GM18499 (cell line): Measurements from ENCODE around the gene MEGF6.

Experiments
- ATAC-seq: cut with Tn5 transposase; IDR thresholded peaks from one replicate; pipeline ENCODE4 v1.9.1; 2021; ENCODE audit warnings: moderate number of reproducible peaks; ENCODE audit not compliant: insufficient read depth, unreplicated experiment

MEGF6 gene, protein sequence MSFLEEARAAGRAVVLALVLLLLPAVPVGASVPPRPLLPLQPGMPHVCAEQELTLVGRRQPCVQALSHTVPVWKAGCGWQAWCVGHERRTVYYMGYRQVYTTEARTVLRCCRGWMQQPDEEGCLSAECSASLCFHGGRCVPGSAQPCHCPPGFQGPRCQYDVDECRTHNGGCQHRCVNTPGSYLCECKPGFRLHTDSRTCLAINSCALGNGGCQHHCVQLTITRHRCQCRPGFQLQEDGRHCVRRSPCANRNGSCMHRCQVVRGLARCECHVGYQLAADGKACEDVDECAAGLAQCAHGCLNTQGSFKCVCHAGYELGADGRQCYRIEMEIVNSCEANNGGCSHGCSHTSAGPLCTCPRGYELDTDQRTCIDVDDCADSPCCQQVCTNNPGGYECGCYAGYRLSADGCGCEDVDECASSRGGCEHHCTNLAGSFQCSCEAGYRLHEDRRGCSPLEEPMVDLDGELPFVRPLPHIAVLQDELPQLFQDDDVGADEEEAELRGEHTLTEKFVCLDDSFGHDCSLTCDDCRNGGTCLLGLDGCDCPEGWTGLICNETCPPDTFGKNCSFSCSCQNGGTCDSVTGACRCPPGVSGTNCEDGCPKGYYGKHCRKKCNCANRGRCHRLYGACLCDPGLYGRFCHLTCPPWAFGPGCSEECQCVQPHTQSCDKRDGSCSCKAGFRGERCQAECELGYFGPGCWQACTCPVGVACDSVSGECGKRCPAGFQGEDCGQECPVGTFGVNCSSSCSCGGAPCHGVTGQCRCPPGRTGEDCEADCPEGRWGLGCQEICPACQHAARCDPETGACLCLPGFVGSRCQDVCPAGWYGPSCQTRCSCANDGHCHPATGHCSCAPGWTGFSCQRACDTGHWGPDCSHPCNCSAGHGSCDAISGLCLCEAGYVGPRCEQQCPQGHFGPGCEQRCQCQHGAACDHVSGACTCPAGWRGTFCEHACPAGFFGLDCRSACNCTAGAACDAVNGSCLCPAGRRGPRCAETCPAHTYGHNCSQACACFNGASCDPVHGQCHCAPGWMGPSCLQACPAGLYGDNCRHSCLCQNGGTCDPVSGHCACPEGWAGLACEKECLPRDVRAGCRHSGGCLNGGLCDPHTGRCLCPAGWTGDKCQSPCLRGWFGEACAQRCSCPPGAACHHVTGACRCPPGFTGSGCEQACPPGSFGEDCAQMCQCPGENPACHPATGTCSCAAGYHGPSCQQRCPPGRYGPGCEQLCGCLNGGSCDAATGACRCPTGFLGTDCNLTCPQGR (N-terminal part only)

GRCh38 chr1:3611170-3612019 is at the start of gene MEGF6:
Gene MEGF6 (minus strand): TSS chr1:3611508. CDS start chr1:3611268, 240 bp downstream.
- ATAC-seq: no peak

DNA sequence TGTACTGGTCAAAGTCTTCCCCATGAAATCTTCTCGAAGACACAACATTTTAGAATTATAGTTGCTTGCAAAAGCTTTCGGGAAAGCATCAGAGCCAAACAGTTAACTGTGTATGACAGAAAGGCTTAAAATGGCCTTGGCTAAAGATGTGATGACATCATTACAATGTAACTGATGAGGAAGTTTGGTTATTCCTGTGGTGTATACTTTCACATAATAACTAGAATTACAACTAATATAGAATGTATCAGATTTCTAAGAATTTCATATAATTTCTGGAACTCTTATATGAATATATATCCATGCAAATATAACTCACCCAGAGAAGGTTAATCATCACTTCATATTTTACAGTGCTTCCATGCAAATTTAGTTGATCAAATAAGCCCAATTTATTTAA is 49.4 kb upstream of the MEGF6 start:
- no peak for ATAC-seq

DNA sequence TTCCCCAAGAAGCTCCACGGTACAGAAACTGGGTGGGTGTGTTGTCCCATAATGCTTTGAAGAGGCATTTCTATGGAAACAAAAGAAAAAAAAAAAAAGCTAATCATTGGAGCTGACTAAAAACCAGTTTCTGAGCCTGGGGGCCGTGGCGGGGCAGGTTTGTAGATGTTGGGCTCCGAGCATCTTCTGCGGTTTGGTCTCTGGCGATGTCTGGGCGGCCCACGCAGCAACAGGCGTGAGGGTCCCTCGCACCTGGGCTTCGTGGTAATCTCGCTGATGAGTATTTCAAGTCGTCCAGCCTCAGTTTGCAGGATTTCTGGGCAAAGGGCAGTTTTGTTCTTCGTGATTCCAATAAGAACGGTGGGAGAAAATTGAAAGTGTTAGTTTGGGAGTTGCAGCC is 47.8 kb upstream of the MEGF6 start:
- ATAC-seq: no peak

DNA sequence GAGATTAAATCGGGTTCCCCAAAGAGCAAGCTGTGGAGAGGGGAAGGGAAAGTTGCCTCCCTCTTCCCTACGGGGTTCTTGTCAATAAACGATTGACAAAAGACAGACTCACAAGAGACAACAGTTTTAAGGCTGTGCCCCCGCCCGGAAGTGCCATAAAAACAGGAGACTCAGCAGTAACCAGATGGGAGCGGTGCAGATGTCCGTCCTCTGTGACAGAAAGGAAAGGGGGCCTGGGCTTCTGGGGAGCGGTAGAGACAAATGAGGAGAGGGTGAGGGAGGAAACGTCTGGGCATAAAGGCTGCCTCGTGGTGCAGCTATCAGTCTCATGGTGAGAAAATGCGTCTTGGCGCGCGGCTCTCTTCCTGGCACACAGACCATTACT is 46.9 kb upstream of the MEGF6 start:
- no peak for ATAC-seq

DNA sequence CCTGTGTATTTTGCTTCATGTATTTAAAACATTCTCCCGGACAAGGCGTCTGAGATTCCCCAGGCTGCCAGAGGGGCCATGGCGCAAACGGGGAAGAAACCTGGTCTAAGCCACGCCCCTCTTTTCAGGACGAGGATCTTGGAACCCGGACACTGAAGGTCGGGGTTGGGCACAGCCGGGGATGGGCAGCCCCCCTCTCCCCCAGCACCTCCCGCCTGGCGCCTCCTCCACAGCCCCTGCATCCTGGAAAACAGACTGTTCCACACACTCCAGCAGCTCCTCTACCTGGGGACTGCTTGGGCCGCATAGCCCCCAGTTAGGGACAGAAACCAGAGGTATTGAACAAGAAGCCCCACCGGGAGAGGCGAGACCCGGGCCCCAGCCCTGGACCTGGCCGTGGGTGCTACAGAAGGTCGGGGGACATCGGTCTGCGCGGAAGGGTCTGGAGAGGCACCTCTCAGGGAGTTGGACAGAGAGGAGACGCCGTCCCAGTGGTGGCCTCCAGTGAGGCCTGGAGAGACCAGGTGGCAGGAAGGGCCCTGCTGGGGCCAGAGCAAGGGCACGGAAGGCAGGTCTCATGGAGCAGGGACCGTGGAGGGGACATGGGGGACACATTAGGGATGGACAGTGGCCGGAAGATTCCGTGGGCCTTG is 46.4 kb upstream of the MEGF6 start:
- no peak for ATAC-seq

DNA sequence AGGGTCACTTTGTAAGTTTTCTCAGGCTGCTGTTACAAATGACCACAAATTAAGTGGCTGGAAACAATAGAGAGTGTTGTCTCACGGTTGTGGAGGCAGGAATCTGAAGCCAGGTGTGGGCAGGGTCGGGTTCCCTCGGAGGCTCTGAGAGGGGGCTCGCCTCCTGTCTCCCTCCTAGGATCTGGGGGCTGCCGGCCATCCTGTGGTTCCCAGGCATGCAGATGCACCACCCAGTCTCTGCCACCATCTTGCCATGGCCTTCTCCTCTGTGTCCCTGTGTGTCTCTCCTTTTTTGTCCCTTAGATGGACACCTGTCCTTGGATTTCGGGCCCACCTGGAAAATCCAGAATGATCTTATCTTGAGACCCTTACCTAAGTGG is 45.8 kb upstream of the MEGF6 start:
- ATAC-seq: no peak

- no peak for ATAC-seq
Observed at GRCh38 chr1:3656450-3657095, 45.3 kb upstream of the MEGF6 start.

DNA sequence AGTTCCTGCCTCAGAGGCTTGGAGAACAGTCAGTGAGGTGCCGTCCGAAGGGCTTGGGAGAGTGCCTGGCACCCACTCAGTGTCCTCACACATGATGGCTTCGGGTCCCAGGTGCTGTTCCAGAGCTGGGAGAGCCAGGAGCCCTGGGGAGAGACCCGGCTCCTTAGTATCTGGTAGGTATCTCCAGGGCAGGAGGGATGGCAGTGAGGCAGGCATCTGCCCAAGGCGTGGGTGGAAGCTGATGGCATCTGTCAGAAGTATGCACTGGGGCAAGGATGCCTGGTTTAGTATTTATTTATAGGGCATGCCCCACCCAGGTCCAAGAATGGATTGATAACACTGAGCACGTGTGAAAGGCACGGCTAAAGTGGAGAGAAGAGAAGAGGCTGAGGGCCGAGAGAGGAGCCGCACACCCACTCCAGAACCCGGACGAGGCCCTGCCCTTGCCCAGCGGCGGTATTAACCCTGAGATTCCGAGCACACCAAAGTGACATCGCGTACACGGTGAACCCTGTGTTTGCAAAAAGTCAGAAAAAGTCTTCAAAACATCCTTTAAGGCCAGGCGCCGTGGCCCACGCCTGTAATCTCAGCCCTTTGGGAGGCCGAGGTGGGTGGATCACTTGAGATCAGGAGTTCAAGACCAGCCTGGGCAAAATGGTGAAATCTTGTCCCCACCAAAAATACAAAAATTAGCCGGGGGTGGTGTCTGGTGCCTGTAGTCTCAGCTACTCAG is 43.4 kb upstream of the MEGF6 start:
- no peak for ATAC-seq

DNA sequence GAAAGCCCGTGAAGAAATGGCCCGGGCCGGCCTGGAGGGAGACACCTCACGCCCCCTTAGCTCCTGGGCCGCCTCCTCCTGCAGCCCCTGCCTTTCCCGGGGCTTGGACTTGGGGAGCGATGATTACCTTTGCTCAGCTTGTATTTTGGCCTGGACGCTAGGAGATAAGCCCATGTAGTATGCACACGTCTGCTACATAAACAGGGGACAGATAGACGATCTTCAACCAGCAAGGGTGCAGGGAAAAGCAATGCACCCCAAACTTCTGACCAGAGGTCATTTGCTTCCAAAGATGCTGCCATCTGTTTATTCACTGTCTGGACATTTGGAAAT is 41.9 kb upstream of the MEGF6 start:
- ATAC-seq: no peak

- no peak for ATAC-seq
Observed at GRCh38 chr1:3652548-3653285, 41.4 kb upstream of the MEGF6 start.

DNA sequence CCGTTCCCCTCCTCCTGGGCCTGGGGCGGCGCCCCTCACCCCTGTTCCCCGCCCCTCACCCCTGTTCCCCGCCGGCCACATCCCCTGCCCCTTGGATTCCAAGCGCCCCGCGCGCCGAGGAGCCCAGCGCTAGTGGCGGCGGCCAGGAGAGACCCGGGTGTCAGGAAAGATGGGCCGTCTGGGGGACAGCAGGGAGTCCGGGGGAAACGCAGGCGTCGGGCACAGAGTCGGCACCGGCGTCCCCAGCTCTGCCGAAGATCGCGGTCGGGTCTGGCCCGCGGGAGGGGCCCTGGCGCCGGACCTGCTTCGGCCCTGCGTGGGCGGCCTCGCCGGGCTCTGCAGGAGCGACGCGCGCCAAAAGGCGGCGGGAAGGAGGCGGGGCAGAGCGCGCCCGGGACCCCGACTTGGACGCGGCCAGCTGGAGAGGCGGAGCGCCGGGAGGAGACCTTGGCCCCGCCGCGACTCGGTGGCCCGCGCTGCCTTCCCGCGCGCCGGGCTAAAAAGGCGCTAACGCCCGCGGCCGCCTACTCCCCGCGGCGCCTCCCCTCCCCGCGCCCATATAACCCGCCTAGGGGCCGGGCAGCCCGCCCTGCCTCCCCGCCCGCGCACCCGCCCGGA is 40.7 kb upstream of the MEGF6 start, which contains the start of gene TP73:
TP73 (plus strand) TSS at position 587 of the 618 bp plus-strand sequence. CDS start 29,850 bp downstream, outside the sequence.
- no peak for ATAC-seq

GRCh38 chr1:3651026-3651929 is 40.0 kb upstream of the MEGF6 start:
- no peak for ATAC-seq

GRCh38 chr1:3650248-3651025 is 39.1 kb upstream of the MEGF6 start:
- ATAC-seq: no peak

DNA sequence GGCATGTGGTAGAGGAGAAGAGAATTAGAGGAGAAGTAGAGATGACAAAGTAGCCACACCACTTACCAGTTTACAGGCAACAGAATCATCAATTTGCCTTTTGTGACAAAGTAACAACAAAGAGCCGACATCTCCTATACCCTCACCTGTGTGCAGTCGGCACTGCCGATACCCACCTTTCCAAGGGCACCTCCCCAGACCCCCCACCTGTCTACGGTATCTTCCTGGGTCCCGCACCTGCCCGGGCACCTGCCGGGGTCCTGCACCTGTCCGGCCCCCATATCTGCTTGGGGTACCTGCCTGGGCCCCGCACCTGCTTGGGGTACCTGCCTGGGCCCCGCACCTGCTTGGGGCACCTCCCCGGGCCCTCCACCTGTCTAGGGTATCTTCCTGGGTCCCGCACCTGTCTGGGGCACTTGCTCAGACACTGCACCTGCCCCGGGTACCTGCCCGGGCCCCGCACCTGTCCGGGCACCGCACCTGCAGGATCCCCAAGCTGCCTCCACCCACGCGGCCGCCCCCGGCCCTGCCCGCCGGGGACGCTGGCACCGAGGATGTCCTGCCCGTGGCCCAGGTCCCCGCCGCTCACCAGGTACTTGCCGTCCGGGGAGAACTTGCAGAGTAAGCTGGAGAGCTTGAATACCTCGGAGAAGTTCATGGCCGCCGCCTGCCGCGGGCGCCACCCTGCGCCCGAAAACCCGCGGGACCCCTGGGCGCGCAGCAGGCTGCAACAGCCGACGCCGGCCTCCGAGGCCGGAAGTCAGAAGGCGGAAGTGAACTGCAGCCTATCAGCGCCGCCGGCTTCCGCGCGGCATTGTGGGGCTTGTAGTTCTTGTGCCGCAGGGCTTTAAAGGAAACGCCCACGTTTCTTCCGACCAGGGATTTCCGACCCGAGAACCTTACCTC is 38.3 kb upstream of the MEGF6 start, which contains the start of gene WRAP73:
WRAP73 (minus strand) TSS at position 762 of the 906 bp plus-strand sequence; CDS start at position 658, 104 bp downstream.
- ATAC-seq: no peak
